H1 (cell line): ENCODE data around the gene CDH18. TPM values are rescaled to one million over a fixed set of nuclear protein-coding genes. Genes with fewer than 3 reads are reported as not detected.

Experiments used
- RAD21 ChIP-seq, 2 experiments: IDR thresholded peaks in 1 of 2; conservative IDR thresholded peaks in 1 of 2; 2 replicates each; pipeline ENCODE4 v1.6.1; 2011; ENCODE audit warnings: low read depth in 2 of 2, low read length in 2 of 2, improper control_type of control experiment in 1 of 2, inconsistent platforms in 1 of 2, mild to moderate bottlenecking in 1 of 2, moderate library complexity in 1 of 2
- polyA plus RNA-seq, 7 experiments: library from polyadenylated mRNA; depleted of rRNA in 3 of 7; stranded (reverse) in 5 of 7; unstranded in 2 of 7; fragments of >200 nt in 5 of 7; fragments of 200-250 nt in 2 of 7; gene quantifications; 1 replicate in 5 of 7; 2 replicates in 1 of 7; 4 replicates in 1 of 7; pipeline versions ENCODE4 v1.2.1 to v1.2.3, GENCODE V29; 2011 to 2013; ENCODE audit warnings: missing spikeins in 2 of 7, mixed read lengths in 2 of 7
- total RNA-seq: library from RNA; stranded (reverse); fragmentation: NEBNext Ultra II Directional; extraction: Animal tissue kit (Norgen Biotek cat#: 25700); gene quantifications from 2 replicates; pipeline ENCODE4 v1.2.1, GENCODE V29; 2021

CDH18 gene
- total and polyA plus RNA-seq, 2 of the 8 experiments (the other 6 are each of a cell fraction or from before 2014, with no cell fraction given) = 0.30 to 0.32 TPM

DNA sequence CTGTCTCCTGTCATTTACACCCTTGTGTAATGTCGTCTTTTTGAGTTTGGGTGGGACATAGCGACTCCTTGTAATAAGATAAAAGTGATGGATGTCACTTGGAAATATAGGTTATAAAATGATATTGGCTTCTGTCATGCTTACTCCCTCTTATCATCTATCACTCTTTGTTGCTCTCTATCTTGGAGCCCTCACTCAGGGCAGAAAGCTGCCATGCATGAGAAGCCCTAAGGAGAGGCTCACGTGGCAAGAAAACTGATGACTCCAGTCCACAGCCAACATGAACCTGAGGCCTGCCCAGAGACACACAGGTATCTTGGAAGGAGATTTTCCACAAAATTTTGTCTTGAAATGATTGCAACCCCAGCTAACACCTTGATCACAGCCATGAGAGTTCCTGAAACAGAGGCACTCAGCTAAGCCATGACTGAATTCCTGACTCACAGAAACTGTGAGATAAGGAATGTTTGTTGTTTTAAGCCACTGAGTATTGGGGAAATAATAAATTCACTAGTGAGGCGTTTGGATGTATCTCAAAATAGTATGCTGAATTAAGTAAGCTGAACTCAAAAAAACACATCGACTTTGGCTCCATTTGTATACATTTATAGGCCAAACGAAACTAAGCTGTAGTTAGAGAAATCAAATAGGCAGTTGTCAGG, 216.7 kb downstream of the CDH18 start (continued):
- no peak for TF ChIP-seq RAD21 (IDR thresholded peaks at IDR 0.05 in 1 of 2, conservative IDR thresholded peaks at IDR 0.05 in 1 of 2; ENCODE audit: low read depth in 2 of 2, low read length in 2 of 2)
